HG03520 (cell line): ENCODE results near the gene DHX8.
"Not testable (repeated sequence)": the region's sequence is repeated elsewhere in the genome, so short reads cannot be mapped to it uniquely, and the experiment has no call there.

Experiments used
- ATAC-seq: cut with Tn5 transposase; IDR thresholded peaks from one replicate; pipeline ENCODE4 v1.9.1; 2021; ENCODE audit warnings: mild to moderate bottlenecking, moderate library complexity; ENCODE audit not compliant: unreplicated experiment

DHX8 gene

GRCh38 chr17:43459878-43460277, 23.9 kb upstream of the DHX8 start:
- not testable (repeated sequence) for ATAC-seq

- no peak for ATAC-seq
Measured at GRCh38 chr17:43461185-43461584, 22.6 kb upstream of the DHX8 start.

DNA sequence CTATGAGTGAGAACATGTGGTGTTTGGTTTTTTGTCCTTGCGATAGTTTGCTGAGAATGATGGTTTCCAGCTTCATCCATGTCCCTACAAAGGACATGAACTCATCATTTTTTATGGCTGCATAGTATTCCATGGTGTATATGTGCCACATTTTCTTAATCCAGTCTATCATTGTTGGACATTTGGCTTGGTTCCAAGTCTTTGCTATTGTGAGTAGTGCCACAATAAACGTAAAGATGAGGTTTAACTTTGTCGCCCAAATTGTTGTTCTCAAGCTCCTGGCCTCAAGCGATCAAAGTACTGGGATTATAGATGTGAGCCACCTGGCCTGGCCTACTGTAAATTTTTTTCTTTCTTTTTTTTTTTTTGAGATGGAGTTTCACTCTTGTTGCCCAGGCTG, 21.2 kb upstream of the DHX8 start:
- ATAC-seq = not testable (repeated sequence)

DNA sequence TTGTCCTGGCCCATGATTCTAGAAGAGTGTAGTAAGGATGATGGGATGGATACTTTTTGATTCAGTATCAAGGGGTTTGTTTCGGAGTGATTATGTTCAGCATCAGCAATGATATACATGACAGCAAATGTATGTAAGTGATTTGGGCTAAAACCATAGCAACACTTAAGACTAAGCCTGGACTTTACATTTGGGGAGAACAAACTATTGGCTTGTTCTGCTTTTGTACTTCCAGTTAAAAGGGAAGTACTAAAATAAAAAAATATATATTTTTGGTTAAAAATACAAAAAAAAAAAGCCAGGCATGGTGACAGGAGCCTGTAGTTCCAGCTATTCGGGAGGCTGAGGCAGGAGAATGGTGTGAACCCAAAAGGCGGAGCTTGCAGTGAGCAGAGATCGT, 20.5 kb upstream of the DHX8 start:
- ATAC-seq = no peak

- no peak for ATAC-seq
Measured at GRCh38 chr17:43464046-43464445, 19.7 kb upstream of the DHX8 start.

- no peak for ATAC-seq
Measured at GRCh38 chr17:43465049-43465448, 18.7 kb upstream of the DHX8 start.

GRCh38 chr17:43467981-43468581, 15.7 kb upstream of the DHX8 start:
- ATAC-seq = no peak

DNA sequence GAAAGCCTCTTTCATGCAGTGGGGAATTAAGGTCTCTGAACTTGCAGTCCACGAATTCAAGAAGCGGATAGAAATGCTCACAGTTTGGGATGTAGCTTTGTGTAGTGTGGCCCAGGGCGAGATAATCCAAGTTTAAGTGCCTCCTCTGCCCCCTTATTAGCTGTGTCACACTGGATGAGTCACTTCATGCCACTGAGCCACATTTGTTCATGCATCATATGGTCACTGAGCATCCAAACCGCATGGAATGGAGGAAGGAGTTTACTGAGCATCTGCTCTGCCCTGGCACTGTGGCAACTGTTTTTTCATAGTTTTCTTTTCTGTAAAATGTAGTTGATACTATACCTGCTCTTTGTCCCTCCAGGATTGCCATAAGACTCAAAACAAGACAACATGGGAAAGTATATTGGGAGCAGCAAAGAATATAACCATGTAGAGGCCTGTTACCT, 15.1 kb upstream of the DHX8 start:
- no peak for ATAC-seq

DNA sequence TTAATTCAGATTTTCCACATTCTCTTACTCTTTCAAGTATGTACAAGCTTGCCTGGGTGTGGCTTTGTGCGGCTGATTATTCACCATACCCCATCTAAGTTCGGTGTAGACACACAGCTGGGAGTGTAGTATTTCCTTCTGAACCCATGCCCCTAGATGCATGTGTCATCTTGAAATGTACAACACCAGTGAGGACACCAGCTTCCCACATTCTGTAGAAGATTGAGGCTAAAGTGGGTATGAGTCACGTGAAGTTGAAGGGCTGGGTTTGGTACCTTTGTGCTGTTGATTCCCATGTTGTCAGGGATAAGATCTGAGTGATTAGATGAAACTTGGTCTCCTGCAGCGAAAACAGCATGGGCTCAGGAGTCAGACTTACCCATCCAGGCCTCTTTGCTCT, 14.6 kb upstream of the DHX8 start:
- no peak for ATAC-seq

DNA sequence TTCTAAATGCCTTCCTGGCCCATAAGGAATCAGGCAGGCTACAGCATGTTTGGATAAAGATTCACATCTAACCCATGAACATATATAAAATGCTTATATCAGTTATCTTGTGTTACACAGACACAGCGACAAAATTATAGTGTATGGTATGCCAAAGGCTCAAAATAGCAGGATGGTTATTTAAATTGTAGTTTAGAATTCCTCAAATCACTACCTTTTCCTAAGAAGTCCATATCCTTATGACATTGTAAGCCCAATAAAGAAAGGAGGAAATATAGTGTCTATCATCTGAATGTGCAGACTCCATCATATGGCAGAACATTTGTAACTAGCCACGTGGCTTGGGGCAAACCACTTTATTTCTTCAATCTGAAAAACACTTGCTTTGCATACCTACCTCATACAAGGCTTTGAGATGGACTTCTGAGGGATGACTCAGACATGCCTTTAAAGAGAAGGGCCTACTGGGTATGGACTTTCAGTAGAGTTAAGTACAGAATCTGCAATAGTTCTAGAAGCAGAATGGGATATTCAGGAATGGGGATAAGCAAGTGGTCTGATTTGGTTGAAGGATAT, 12.1 kb upstream of the DHX8 start:
- ATAC-seq = no peak

DNA sequence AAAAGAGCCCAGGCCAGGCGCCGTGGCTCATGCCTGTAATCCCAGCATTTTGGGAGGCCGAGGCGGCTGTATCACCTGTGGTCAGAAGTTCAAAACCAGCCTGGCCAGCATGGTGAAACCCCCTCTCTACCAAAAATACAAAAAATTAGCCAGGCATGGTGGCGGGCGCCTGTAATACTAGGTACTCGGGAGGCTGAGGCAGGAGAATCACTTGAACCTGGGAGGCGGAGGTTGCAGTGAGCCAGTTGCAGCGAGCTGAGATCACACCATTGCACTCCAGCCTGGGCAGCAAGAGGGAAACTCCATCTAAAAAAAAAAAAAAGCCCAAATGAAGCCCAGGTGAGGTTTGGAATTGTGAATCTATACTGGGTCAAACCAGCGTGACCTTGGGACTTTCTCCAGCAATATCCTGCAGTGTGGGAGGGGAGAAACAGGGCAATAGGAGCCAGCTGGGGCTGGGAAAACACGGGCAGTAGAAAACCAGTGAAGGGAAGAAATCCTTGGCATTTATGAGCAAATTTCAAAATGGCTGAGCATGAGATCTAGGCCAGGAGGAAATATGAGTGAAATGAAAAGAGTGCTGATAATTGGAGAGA, 8.2 kb upstream of the DHX8 start:
- no peak for ATAC-seq

GRCh38 chr17:43476306-43476705, 7.5 kb upstream of the DHX8 start:
- not testable (repeated sequence) for ATAC-seq

DNA sequence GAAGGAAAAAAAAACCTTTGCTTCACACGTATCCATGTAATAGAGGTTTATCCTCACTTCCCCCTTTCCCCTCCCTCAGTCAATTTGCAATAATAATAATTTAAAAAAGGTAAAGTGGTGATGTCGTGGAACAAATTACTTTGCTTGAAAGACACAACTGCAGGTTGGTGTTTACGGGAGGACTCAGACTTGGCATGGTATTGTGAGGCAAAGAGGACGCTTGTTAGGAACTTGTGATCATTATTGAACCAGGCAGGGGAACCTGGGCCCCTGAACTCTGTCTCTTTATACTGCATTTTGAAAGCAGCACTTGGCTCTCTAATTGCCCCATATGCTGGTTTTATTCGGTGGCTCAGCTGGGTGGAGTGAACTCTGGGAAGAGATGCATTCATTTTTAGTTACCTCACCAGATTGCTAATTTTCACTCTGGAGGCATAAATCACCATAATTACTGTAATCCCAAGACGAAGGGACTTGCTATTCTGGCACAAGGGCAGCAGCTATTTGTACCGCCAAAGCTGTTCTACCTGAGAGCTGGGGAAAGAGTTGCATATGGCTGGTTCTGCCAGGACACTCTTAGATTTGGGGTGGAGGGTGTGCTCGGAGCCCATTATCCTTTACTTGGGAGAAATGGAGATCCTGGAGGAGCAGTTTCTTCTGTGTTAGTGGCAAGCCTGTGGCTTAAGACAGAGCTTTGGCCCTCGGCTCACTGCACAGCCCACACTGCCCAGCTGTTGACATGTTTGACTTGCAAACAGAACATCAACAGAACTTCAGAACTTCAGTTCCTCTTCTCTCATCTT, 5.7 kb upstream of the DHX8 start:
- ATAC-seq = no peak

DNA sequence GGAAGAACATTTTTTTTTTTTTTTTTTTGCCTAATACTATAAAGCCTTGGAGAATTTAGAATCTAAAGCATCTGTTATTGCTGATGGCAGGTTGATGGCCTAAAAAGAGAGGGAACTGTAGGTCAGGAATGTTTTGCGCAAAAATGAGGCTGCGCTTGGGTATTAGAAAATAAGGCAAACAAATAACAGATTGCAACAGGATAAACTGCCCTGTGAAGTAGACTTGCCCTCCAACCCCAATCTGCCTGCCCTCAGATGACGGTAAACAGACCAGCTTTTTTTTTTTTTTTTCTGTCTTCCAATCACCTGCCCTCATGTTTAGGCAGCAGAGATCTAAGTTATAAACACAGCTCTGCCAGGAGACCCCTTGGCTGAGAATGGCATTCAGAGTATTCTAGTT, 3.8 kb upstream of the DHX8 start:
- no peak for ATAC-seq

DNA sequence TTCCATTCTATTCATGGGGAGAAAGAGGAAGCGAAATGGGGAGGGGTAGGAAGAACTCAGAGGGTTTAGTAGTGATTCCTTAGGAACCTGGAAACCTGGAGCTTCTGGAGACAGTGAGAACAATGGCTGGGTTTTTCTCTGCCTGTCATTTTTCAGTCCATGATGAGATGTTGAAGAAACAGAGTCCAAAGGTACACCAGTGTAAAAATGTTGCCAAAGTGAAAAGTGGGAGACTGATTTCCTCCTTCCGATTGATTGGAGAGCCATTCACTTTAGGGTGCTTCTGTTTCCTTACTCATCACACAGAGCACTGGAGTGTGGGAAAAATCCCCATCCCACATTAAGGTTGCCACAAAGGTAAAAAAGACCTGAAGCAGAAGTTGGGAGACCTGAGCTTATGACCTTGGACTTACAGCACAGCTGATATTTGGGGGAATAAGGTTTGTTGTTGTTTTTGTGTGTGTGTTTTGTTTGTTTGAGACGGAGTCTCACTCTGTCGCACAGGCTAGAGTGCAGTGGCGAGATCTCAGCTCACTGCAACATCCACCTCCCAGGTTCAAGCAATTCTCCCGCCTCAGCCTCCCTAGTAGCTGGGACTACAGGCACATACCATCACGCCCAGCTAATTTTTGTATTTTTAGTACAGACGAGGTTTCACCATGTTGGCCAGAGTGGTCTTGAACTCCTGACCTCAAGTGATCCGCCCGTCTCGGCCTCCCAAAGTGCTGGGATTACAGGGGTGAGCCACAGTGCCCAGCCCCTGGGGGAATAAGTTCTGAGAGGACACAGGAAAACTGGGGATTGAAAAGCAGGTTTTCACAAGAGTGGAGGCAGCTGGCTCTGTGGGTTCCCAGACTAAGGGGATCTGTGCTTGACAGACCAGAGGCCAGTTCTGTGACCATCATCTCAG, 1.4 kb upstream of the DHX8 start:
- ATAC-seq = no peak

- no peak for ATAC-seq
Measured at GRCh38 chr17:43490621-43491020, 6.8 kb downstream of the DHX8 start.

DNA sequence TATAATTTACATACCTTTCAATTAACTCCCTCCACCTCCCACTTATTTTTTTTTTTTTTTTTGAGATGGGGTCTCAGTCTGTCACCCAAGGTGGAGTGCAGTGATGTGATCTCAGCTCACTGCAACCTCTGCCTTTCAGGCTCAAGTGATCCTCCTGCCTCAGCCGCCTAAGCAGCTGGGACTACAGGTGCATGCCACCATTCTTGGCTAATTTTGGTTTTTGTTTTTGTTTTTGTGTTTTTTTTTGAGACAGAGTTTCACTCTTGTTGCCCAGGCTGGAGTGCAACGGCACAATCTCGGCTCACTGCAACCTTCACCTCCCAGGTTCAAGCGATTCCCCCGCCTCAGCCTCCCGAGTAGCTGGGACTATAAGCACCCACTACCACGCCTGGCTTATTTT, 25.7 kb downstream of the DHX8 start:
- not testable (repeated sequence) for ATAC-seq

DNA sequence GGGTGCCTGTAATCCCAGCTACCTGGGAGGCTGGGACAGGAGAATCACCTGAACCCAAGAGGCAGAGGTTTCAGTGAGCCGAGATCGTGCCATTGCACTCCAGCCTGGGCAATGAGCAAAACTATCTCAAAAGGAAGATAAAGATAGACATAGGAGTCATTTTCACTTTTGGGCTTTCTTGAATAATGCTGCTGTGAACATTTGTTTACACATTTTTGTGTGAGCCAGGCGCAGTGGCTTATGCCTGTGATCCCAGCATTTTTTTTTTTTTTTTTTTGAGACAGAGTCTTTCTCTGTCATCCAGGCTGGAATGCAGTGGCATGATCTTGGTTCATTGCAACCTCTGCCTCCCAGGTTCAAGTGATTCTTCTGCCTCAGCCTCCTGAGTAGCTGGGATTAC, 27.4 kb downstream of the DHX8 start:
- not testable (repeated sequence) for ATAC-seq

- no peak for ATAC-seq
Measured at GRCh38 chr17:43515656-43516055, 31.9 kb downstream of the DHX8 start.

- ATAC-seq = no peak
Measured at GRCh38 chr17:43517161-43517560, 33.4 kb downstream of the DHX8 start.
